Astrocyte (in vitro differentiated cells and primary cell): ENCODE data around the gene OXNAD1.

Source experiments
- EZH2 ChIP-seq: IDR thresholded peaks from 2 replicates; pipeline ENCODE4 v1.6.1; 2012; ENCODE audit warnings: mild to moderate bottlenecking, low read length, inconsistent platforms; ENCODE audit not compliant: insufficient read depth
- TF ChIP-seq, protein P1 (sequence below): IDR thresholded peaks from 2 replicates; pipeline ENCODE4 v1.5.1; 2011; ENCODE audit warnings: low read depth, mild to moderate bottlenecking, inconsistent platforms, low read length, moderate library complexity; ENCODE audit not compliant: insufficient read depth

- no peak for TF ChIP-seq EZH2
- TF ChIP-seq, protein P1, sequence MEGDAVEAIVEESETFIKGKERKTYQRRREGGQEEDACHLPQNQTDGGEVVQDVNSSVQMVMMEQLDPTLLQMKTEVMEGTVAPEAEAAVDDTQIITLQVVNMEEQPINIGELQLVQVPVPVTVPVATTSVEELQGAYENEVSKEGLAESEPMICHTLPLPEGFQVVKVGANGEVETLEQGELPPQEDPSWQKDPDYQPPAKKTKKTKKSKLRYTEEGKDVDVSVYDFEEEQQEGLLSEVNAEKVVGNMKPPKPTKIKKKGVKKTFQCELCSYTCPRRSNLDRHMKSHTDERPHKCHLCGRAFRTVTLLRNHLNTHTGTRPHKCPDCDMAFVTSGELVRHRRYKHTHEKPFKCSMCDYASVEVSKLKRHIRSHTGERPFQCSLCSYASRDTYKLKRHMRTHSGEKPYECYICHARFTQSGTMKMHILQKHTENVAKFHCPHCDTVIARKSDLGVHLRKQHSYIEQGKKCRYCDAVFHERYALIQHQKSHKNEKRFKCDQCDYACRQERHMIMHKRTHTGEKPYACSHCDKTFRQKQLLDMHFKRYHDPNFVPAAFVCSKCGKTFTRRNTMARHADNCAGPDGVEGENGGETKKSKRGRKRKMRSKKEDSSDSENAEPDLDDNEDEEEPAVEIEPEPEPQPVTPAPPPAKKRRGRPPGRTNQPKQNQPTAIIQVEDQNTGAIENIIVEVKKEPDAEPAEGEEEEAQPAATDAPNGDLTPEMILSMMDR = no peak
Observed at GRCh38 chr3:16349986-16350596, 85.1 kb downstream of the OXNAD1 start.
